ENCODE data around the gene VPS9D1. TPM values are rescaled to one million over a fixed set of nuclear protein-coding genes. Genes with fewer than 3 reads are reported as not detected.

The VPS9D1 gene
- total and polyA plus RNA-seq, 4 donors, result 3.6 to 7.2 (median 4.1) TPM

- H3K27me3 ChIP-seq (ENCODE audit: control insufficient read depth in 4 of 4, insufficient read depth in 4 of 4, low read length in 3 of 4), result no peaks in the 10 kb centered on the region
- peaks cover 0 to 6% (median 1%) of the 10 kb centered on the region in 4 donors for H3K36me3 ChIP-seq (ENCODE audit: control insufficient read depth in 4 of 4, insufficient read depth in 3 of 4, low read depth in 1 of 4, low read length in 3 of 4)
- 95% methylated on average over 10 of the region's 10 CpGs for WGBS
- no peak overlapping the region for H3K9ac ChIP-seq (ENCODE audit: low read depth in 1 of 2, low read length in 2 of 2)
- H3K9me3 ChIP-seq (ENCODE audit: control insufficient read depth in 4 of 4, low read length in 3 of 4), result no peaks in the 10 kb centered on the region
- peaks cover 0 to 12% (median 9%) of the 10 kb centered on the region in 4 donors for H3K4me1 ChIP-seq (ENCODE audit: control insufficient read depth in 4 of 4, insufficient read depth in 4 of 4, low read length in 3 of 4)
- no peak for DNase-seq (ENCODE audit: low spot score)
- TF ChIP-seq FOXA1 (IDR thresholded peaks at IDR 0.05), result no peak
- no peak for TF ChIP-seq RAD21 (IDR thresholded peaks at IDR 0.05)
- TF ChIP-seq, protein P1, sequence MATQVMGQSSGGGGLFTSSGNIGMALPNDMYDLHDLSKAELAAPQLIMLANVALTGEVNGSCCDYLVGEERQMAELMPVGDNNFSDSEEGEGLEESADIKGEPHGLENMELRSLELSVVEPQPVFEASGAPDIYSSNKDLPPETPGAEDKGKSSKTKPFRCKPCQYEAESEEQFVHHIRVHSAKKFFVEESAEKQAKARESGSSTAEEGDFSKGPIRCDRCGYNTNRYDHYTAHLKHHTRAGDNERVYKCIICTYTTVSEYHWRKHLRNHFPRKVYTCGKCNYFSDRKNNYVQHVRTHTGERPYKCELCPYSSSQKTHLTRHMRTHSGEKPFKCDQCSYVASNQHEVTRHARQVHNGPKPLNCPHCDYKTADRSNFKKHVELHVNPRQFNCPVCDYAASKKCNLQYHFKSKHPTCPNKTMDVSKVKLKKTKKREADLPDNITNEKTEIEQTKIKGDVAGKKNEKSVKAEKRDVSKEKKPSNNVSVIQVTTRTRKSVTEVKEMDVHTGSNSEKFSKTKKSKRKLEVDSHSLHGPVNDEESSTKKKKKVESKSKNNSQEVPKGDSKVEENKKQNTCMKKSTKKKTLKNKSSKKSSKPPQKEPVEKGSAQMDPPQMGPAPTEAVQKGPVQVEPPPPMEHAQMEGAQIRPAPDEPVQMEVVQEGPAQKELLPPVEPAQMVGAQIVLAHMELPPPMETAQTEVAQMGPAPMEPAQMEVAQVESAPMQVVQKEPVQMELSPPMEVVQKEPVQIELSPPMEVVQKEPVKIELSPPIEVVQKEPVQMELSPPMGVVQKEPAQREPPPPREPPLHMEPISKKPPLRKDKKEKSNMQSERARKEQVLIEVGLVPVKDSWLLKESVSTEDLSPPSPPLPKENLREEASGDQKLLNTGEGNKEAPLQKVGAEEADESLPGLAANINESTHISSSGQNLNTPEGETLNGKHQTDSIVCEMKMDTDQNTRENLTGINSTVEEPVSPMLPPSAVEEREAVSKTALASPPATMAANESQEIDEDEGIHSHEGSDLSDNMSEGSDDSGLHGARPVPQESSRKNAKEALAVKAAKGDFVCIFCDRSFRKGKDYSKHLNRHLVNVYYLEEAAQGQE (IDR thresholded peaks at IDR 0.05), result no peak
- no peak for TF ChIP-seq YY1 (IDR thresholded peaks at IDR 0.05)
- no peak for TF ChIP-seq SP1 (IDR thresholded peaks at IDR 0.05)
- TF ChIP-seq JUND (IDR thresholded peaks at IDR 0.05), result no peak
- H3K4me3 ChIP-seq (ENCODE audit: low read depth in 1 of 3, low read length in 3 of 3), result no peak overlapping the region
- H3K27ac ChIP-seq (ENCODE audit: low read depth in 1 of 2, low read length in 2 of 2), result no peak overlapping the region
Measured at GRCh38 chr16:89709166-89709565, 11.5 kb downstream of the VPS9D1 start.

- Histone ChIP-seq H3K27ac (ENCODE audit: low read depth in 1 of 2, low read length in 2 of 2) (no peak overlapping the region), H3K9me3 (ENCODE audit: control insufficient read depth in 4 of 4, low read length in 3 of 4) (no peaks in the 10 kb centered on the region), H3K36me3 (ENCODE audit: control insufficient read depth in 4 of 4, insufficient read depth in 3 of 4, low read depth in 1 of 4, low read length in 3 of 4) (peaks cover 0 to 6% (median 1%) of the 10 kb centered on the region in 4 donors), H3K4me3 (ENCODE audit: low read depth in 1 of 3, low read length in 3 of 3) (no peak overlapping the region), H3K9ac (ENCODE audit: low read depth in 1 of 2, low read length in 2 of 2) (no peak overlapping the region), H3K27me3 (ENCODE audit: control insufficient read depth in 4 of 4, insufficient read depth in 4 of 4, low read length in 3 of 4) (no peaks in the 10 kb centered on the region), H3K4me1 (ENCODE audit: control insufficient read depth in 4 of 4, insufficient read depth in 4 of 4, low read length in 3 of 4) (peaks cover 0 to 12% (median 9%) of the 10 kb centered on the region in 4 donors)
- TF ChIP-seq, protein P1 (IDR thresholded peaks at IDR 0.05), result no peak
- TF ChIP-seq YY1 (IDR thresholded peaks at IDR 0.05), result no peak
- no peak for TF ChIP-seq JUND (IDR thresholded peaks at IDR 0.05)
- no peak for TF ChIP-seq RXRA (IDR thresholded peaks at IDR 0.05)
- no peak for TF ChIP-seq NR2F2 (IDR thresholded peaks at IDR 0.05)
- no peak for TF ChIP-seq FOXA1 (IDR thresholded peaks at IDR 0.05)
- TF ChIP-seq TAF1 (conservative IDR thresholded peaks at IDR 0.05), result no peak
- no peak for TF ChIP-seq ZBTB33 (IDR thresholded peaks at IDR 0.05)
- 87% methylated on average over 19 of the region's 19 CpGs for WGBS
- DNase-seq (ENCODE audit: low spot score), result no peak
Measured at GRCh38 chr16:89708481-89708931, 12.2 kb downstream of the VPS9D1 start.

All from liver (tissue), 9 donors.